Aorta (tissue), 5 donors: ENCODE results near the gene SMURF1. TPM values are rescaled to one million over a fixed set of nuclear protein-coding genes. Genes with fewer than 3 reads are reported as not detected.

Experiments
- ATAC-seq: fragments of 200-7000 bp; cut with Tn5 transposase; one replicate; pipeline ENCODE4 v1.9.1; 2022; ENCODE audit warnings: moderate library complexity; ENCODE audit not compliant: low FRiP score
- DNase-seq, 2 donors: peaks; one replicate each; pipeline ENCODE4 v3.0.0-alpha.2; 2020
- H3K27ac ChIP-seq, 2 donors: one replicate each; pipeline ENCODE4 v1.5.1; 2013; ENCODE audit warnings: low read length in 2 of 2, mild to moderate bottlenecking in 2 of 2, moderate library complexity in 2 of 2, control low read depth in 1 of 2, inconsistent platforms in 1 of 2, low read depth in 1 of 2
- H3K27me3 ChIP-seq, 2 donors: one replicate each; pipeline ENCODE4 v1.6.1; 2013; ENCODE audit warnings: control low read depth in 1 of 2, low read length in 1 of 2, mild to moderate bottlenecking in 1 of 2, moderate library complexity in 1 of 2; ENCODE audit not compliant: insufficient read depth in 2 of 2, control insufficient read depth in 1 of 2
- H3K36me3 ChIP-seq, 2 donors: one replicate each; pipeline ENCODE4 v1.6.1; 2013; ENCODE audit warnings: control low read depth in 1 of 2, low read length in 1 of 2, mild to moderate bottlenecking in 1 of 2; ENCODE audit not compliant: insufficient read depth in 2 of 2, control insufficient read depth in 1 of 2
- H3K4me1 ChIP-seq, 2 donors: one replicate each; pipeline ENCODE4 v1.6.1; 2013; ENCODE audit warnings: low read length in 2 of 2, control low read depth in 1 of 2, mild to moderate bottlenecking in 1 of 2, moderate library complexity in 1 of 2; ENCODE audit not compliant: insufficient read depth in 2 of 2, control insufficient read depth in 1 of 2
- H3K4me3 ChIP-seq, 2 donors: one replicate each; pipeline ENCODE4 v1.5.1; 2013; ENCODE audit warnings: low read length in 2 of 2, control low read depth in 1 of 2, mild to moderate bottlenecking in 1 of 2
- H3K9me3 ChIP-seq: one replicate; pipeline ENCODE4 v1.6.1; 2013; ENCODE audit warnings: mild to moderate bottlenecking, low read length; ENCODE audit not compliant: control insufficient read depth
- WGBS, 2 donors: extraction: QIAGEN DNeasy Blood & Tissue Kit; methylation state at CpG; one replicate each; pipeline ENCODE4 v1.1.7; 2013; 5-methylcytosine and 5-hydroxymethylcytosine counted together
- intact Hi-C, 2 donors: fragments of 100-400 bp; cut with DNase I; formaldehyde crosslinking; loops; one replicate each; pipeline versions ENCODE4 v1.14.2 to v1.15.0; 2022
- long read RNA-seq, 2 donors: library from polyadenylated mRNA; unstranded; transcript quantifications; one replicate each; pipeline ENCODE4 v2.0.0, GENCODE V29; 2020 to 2021
- polyA plus RNA-seq, 2 donors: library from polyadenylated mRNA; stranded (reverse); fragments of 200-250 nt; gene quantifications; one replicate each; pipeline ENCODE4 v1.2.3, GENCODE V29; 2013
- total RNA-seq, 2 donors: library from RNA; stranded (reverse); fragmentation: NEBNext Ultra II Directional; extraction: Animal tissue kit (Norgen Biotek cat#: 25700); gene quantifications; one replicate each; pipeline ENCODE4 v1.2.1, GENCODE V29; 2021
- donor health status: healthy with polysubstance abuse.
- donor health status: Bipolar disorder and iron deficiency.
- donor health status: DM: no; HTN: no; CAD: no.
- donor health status: DM: no; HTN: no; CAD: no.
- donor health status: DM: yes; HTN: yes; CAD: no.

The SMURF1 gene
- total RNA-seq (10 to 100 TPM; 37.1 to 47.9 TPM), polyA plus RNA-seq (10 to 100 TPM in 1 of 2 donors, 1 to 10 TPM in 1; 8.1 to 23.9 TPM)
- long read RNA-seq, donor 1, partial matches to known transcripts, result 7 of 56 reads
- long read RNA-seq, donor 1, other reads (novel, unspliced or antisense), result 49 of 56 reads
- long read RNA-seq, donor 2, full-length matches to known transcripts, result 3 of 39 reads
- long read RNA-seq, donor 2, partial matches to known transcripts, result 8 of 39 reads
- long read RNA-seq, donor 2, other reads (novel, unspliced or antisense), result 28 of 39 reads

GRCh38 chr7:99143853-99144672, at the start of gene SMURF1:
Gene SMURF1, minus strand, starts transcription at chr7:99144108. Its CDS starts 328 bp downstream, at chr7:99143780.
- ATAC-seq (peak; percentile 83), DNase-seq (peak; percentile 81 to 90)
- H3K4me3 ChIP-seq, result peak within 1 kb of the TSS; percentile 96 to 98
- H3K27me3 ChIP-seq, result no peaks in the 10 kb centered on the region
- no peaks in the 10 kb centered on the region for H3K4me1 ChIP-seq
- intact Hi-C loops, result loop anchor here (2.0 to 5.0 kb wide), 5 partner anchors 37 to 169 kb away; no protein-coding TSS in a partner anchor
- H3K9me3 ChIP-seq, result no peaks in the 10 kb centered on the region
- no peaks in the 10 kb centered on the region for H3K36me3 ChIP-seq
- peak within 1 kb of the TSS; percentile 94 to 99 for H3K27ac ChIP-seq
- WGBS, 2 donors, result 0 to 1% methylated on average over 32 to 94 of the region's 94 CpGs

GRCh38 chr7:99191869-99192596, 48.1 kb upstream of the SMURF1 start:
- 90 to 92% methylated on average over 5 of the region's 5 CpGs for WGBS, 2 donors
- Histone ChIP-seq H3K9me3 (no peaks in the 10 kb centered on the region), H3K27ac (no peak overlapping the region), H3K4me1 (no peaks in the 10 kb centered on the region), H3K27me3 (no peaks in the 10 kb centered on the region), H3K36me3 (no peaks in the 10 kb centered on the region), H3K4me3 (no peak overlapping the region)
- ATAC-seq (no peak), DNase-seq (no peak)
- intact Hi-C loops, result no loop called here

GRCh38 chr7:99190359-99191009, 46.6 kb upstream of the SMURF1 start:
- 68 to 75% methylated on average over 7 of the region's 7 CpGs for WGBS, 2 donors
- no peaks in the 10 kb centered on the region for H3K9me3 ChIP-seq
- no peaks in the 10 kb centered on the region for H3K4me1 ChIP-seq
- intact Hi-C loops, result no loop called here
- H3K27me3 ChIP-seq, result no peaks in the 10 kb centered on the region
- ATAC-seq (peak; percentile 19), DNase-seq (no peak)
- no peak overlapping the region for H3K4me3 ChIP-seq
- no peaks in the 10 kb centered on the region for H3K36me3 ChIP-seq
- no peak overlapping the region for H3K27ac ChIP-seq

GRCh38 chr7:99189222-99189621, 45.3 kb upstream of the SMURF1 start:
- no peak overlapping the region for H3K27ac ChIP-seq
- no peaks in the 10 kb centered on the region for H3K27me3 ChIP-seq
- no peak overlapping the region for H3K4me3 ChIP-seq
- H3K4me1 ChIP-seq, result no peaks in the 10 kb centered on the region
- WGBS, 2 donors, result 93 to 97% methylated on average over 1 of the region's 1 CpG
- no peaks in the 10 kb centered on the region for H3K36me3 ChIP-seq
- ATAC-seq (no peak), DNase-seq (no peak)
- intact Hi-C loops, result no loop called here
- H3K9me3 ChIP-seq, result no peaks in the 10 kb centered on the region

- Histone ChIP-seq H3K4me1 (no peaks in the 10 kb centered on the region), H3K27me3 (no peaks in the 10 kb centered on the region), H3K36me3 (no peaks in the 10 kb centered on the region), H3K9me3 (no peaks in the 10 kb centered on the region), H3K27ac (no peak overlapping the region), H3K4me3 (no peak overlapping the region)
- ATAC-seq, result no peak
- intact Hi-C loops, result no loop called here
- WGBS, 2 donors, result 94 to 96% methylated on average over 15 of the region's 15 CpGs
- DNase-seq, result no peak
Observed at GRCh38 chr7:99188221-99188620, 44.3 kb upstream of the SMURF1 start.

GRCh38 chr7:99184532-99185218, 40.8 kb upstream of the SMURF1 start:
- no peak overlapping the region for H3K27ac ChIP-seq
- 66 to 75% methylated on average over 15 of the region's 15 CpGs for WGBS, 2 donors
- no peaks in the 10 kb centered on the region for H3K27me3 ChIP-seq
- ATAC-seq (no peak), DNase-seq (no peak)
- no peaks in the 10 kb centered on the region for H3K36me3 ChIP-seq
- intact Hi-C loops, result no loop called here
- no peaks in the 10 kb centered on the region for H3K4me1 ChIP-seq
- no peak overlapping the region for H3K4me3 ChIP-seq
- H3K9me3 ChIP-seq, result no peaks in the 10 kb centered on the region

GRCh38 chr7:99180067-99180650, 36.3 kb upstream of the SMURF1 start:
- Histone ChIP-seq H3K4me3 (no peak overlapping the region), H3K27ac (no peak overlapping the region), H3K9me3 (no peaks in the 10 kb centered on the region), H3K36me3 (no peaks in the 10 kb centered on the region), H3K27me3 (no peaks in the 10 kb centered on the region), H3K4me1 (no peaks in the 10 kb centered on the region)
- no peak for DNase-seq
- ATAC-seq, result no peak
- intact Hi-C loops, result no loop called here
- WGBS, 2 donors, result 85 to 86% methylated on average over 12 of the region's 12 CpGs

GRCh38 chr7:99177165-99177564, 33.3 kb upstream of the SMURF1 start:
- H3K9me3 ChIP-seq, result no peaks in the 10 kb centered on the region
- H3K27ac ChIP-seq, result no peak overlapping the region
- intact Hi-C loops, result no loop called here
- ATAC-seq (no peak), DNase-seq (no peak)
- H3K4me1 ChIP-seq, result no peaks in the 10 kb centered on the region
- 92 to 94% methylated on average over 10 of the region's 10 CpGs for WGBS, 2 donors
- H3K27me3 ChIP-seq, result no peaks in the 10 kb centered on the region
- no peaks in the 10 kb centered on the region for H3K36me3 ChIP-seq
- no peak overlapping the region for H3K4me3 ChIP-seq
